Nephron (organoid): Measurements from ENCODE around the gene EP300.
A peak's percentile ranks its signal among the peaks of the same experiment; 100 is the strongest.

ENCODE experiments used
- H3K27ac Mint-ChIP-seq, 3 experiments: 2 replicates each; pipeline ENCODE4 v1.8.0; 2020; ENCODE audit warnings: mixed read lengths in 3 of 3, mild to moderate bottlenecking in 2 of 3, moderate library complexity in 1 of 3
- H3K27me3 Mint-ChIP-seq: 2 replicates; pipeline ENCODE4 v1.8.0; 2021; ENCODE audit warnings: low read depth, mild to moderate bottlenecking, moderate library complexity, mixed read lengths
- H3K36me3 Mint-ChIP-seq: 2 replicates; pipeline ENCODE4 v1.8.0; 2020; ENCODE audit warnings: low read depth, mixed read lengths
- H3K4me1 Mint-ChIP-seq: 2 replicates; pipeline ENCODE4 v1.8.0; 2020; ENCODE audit warnings: mixed read lengths
- H3K4me3 Mint-ChIP-seq, 3 experiments: 2 replicates each; pipeline ENCODE4 v1.8.0; 2020; ENCODE audit warnings: mild to moderate bottlenecking in 3 of 3, mixed read lengths in 3 of 3, moderate library complexity in 2 of 3
- H3K9me3 Mint-ChIP-seq: 2 replicates; pipeline ENCODE4 v1.8.0; 2020; ENCODE audit warnings: mixed read lengths
- TF ChIP-seq, protein P1 (sequence below), 3 experiments: fragments of 200-600 bp; sonication (generic); IDR thresholded peaks; one replicate each; pipeline ENCODE4 v1.5.0; 2021; ENCODE audit warnings: antibody characterized with exemption in 3 of 3; ENCODE audit not compliant: unreplicated experiment in 3 of 3

The EP300 gene

DNA sequence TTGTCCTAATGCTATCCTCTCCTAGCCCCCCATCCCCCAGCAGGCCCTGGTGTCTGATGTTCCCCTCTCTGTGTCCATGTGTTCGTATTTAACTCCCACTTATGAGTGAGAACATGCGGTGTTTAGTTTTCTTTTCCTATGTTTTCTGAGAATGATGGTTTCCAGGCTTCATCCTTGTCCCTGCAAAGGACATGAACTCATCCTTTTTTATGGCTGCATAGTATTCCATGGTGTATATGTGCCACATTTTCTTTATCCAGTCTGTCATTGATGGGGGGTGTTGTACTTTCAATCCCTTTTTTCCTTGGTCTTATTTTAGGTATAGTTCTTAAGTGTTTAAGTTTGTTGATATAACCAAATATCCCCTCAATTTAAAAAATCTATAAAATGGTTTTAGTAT lies 23.9 kb downstream of the EP300 start:
- TF ChIP-seq, protein P1, sequence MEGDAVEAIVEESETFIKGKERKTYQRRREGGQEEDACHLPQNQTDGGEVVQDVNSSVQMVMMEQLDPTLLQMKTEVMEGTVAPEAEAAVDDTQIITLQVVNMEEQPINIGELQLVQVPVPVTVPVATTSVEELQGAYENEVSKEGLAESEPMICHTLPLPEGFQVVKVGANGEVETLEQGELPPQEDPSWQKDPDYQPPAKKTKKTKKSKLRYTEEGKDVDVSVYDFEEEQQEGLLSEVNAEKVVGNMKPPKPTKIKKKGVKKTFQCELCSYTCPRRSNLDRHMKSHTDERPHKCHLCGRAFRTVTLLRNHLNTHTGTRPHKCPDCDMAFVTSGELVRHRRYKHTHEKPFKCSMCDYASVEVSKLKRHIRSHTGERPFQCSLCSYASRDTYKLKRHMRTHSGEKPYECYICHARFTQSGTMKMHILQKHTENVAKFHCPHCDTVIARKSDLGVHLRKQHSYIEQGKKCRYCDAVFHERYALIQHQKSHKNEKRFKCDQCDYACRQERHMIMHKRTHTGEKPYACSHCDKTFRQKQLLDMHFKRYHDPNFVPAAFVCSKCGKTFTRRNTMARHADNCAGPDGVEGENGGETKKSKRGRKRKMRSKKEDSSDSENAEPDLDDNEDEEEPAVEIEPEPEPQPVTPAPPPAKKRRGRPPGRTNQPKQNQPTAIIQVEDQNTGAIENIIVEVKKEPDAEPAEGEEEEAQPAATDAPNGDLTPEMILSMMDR (IDR thresholded peaks at IDR 0.05; ENCODE audit: unreplicated experiment in 3 of 3) = no peak
- Mint-ChIP-seq H3K36me3 (peaks cover 65% of the 10 kb centered on the region), H3K27me3 (no peaks in the 10 kb centered on the region), H3K4me1 (peaks cover 10% of the 10 kb centered on the region), H3K9me3 (no peaks in the 10 kb centered on the region), H3K4me3 (no peak overlapping the region), H3K27ac (no peak overlapping the region)

DNA sequence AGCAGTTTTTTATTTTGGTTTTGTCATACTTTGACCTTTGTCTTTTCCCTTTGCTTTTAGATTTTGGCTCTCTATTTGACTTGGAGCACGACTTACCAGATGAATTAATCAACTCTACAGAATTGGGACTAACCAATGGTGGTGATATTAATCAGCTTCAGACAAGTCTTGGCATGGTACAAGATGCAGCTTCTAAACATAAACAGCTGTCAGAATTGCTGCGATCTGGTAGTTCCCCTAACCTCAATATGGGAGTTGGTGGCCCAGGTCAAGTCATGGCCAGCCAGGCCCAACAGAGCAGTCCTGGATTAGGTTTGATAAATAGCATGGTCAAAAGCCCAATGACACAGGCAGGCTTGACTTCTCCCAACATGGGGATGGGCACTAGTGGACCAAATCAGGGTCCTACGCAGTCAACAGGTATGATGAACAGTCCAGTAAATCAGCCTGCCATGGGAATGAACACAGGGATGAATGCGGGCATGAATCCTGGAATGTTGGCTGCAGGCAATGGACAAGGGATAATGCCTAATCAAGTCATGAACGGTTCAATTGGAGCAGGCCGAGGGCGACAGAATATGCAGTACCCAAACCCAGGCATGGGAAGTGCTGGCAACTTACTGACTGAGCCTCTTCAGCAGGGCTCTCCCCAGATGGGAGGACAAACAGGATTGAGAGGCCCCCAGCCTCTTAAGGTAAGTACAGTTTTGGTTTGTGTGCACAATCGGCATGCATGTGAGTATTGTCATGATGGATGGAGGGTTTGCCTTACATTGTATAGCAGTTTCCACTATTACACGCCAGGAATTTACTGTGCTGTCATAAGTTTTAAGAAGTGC lies 25.0 kb downstream of the EP300 start:
- TF ChIP-seq, protein P1 (IDR thresholded peaks at IDR 0.05; ENCODE audit: unreplicated experiment in 3 of 3) = no peak
- Mint-ChIP-seq H3K36me3 (peaks cover 66% of the 10 kb centered on the region), H3K27me3 (no peaks in the 10 kb centered on the region), H3K9me3 (no peaks in the 10 kb centered on the region), H3K4me3 (no peak overlapping the region), H3K27ac (no peak overlapping the region), H3K4me1 (peaks cover 12% of the 10 kb centered on the region)

DNA sequence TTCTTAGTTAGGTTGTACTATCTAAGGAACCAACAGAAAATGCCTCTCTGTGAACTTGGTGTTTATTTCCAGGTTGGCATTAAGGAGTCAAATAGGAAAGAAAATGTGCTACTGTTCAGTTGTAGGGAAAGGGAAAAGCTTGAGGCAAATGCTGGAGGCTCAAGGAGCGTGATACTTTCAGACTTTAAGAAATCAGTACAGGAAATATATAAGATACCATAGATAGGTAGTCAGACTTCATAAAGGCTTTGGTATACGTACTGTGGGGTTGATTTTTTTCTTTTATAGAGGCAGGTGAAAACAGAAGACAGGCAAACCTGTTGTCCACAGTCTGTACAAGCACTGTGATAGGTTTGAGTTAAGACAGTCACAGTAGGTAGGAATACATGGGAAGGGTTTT lies 30.8 kb downstream of the EP300 start:
- Mint-ChIP-seq H3K4me3 (no peak overlapping the region), H3K27me3 (no peaks in the 10 kb centered on the region), H3K4me1 (peaks cover 12% of the 10 kb centered on the region), H3K27ac (peak overlapping the region in 1 of 3 experiments; percentile 47), H3K9me3 (no peaks in the 10 kb centered on the region), H3K36me3 (peaks cover 68% of the 10 kb centered on the region)
- TF ChIP-seq, protein P1 (IDR thresholded peaks at IDR 0.05; ENCODE audit: unreplicated experiment in 3 of 3) = no peak

DNA sequence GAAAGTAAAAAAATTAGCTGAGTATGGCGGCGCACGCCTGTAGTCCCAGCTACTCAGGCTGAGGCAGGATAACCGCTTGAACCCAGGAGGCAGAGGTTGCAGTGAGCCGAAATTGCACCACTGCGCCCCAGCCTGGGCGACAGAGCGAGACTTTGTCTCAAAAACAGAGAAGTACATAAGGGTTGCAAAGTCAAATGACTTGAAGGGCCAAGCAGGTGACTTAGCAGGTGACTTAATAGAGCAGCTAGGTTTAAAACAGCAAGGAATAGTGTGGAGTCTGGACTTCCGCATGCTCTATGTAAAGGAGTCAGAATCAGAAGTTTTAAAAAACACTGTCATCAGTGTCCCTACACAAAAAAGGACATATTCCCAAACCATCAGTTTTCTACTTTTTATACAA lies 31.7 kb downstream of the EP300 start:
- no peak overlapping the region for H3K27ac Mint-ChIP-seq
- no peak overlapping the region for H3K4me3 Mint-ChIP-seq
- H3K36me3 Mint-ChIP-seq = peaks cover 64% of the 10 kb centered on the region
- peaks cover 12% of the 10 kb centered on the region for H3K4me1 Mint-ChIP-seq
- no peaks in the 10 kb centered on the region for H3K9me3 Mint-ChIP-seq
- TF ChIP-seq, protein P1 (IDR thresholded peaks at IDR 0.05; ENCODE audit: unreplicated experiment in 3 of 3) = no peak
- no peaks in the 10 kb centered on the region for H3K27me3 Mint-ChIP-seq

DNA sequence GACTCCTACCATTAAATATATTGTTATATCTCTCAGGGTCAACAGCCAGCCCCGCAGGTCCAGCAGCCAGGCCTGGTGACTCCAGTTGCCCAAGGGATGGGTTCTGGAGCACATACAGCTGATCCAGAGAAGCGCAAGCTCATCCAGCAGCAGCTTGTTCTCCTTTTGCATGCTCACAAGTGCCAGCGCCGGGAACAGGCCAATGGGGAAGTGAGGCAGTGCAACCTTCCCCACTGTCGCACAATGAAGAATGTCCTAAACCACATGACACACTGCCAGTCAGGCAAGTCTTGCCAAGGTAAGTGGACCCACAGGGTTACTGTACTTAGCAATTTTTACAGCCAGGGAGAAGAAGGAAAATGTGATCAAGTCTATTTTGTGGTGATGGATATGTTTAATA lies 35.1 kb downstream of the EP300 start:
- no peak overlapping the region for H3K4me3 Mint-ChIP-seq
- H3K27ac Mint-ChIP-seq = no peak overlapping the region
- H3K4me1 Mint-ChIP-seq = no peaks in the 10 kb centered on the region
- H3K27me3 Mint-ChIP-seq = no peaks in the 10 kb centered on the region
- TF ChIP-seq, protein P1 (IDR thresholded peaks at IDR 0.05; ENCODE audit: unreplicated experiment in 3 of 3) = no peak
- H3K36me3 Mint-ChIP-seq = peaks cover 65% of the 10 kb centered on the region
- no peaks in the 10 kb centered on the region for H3K9me3 Mint-ChIP-seq

DNA sequence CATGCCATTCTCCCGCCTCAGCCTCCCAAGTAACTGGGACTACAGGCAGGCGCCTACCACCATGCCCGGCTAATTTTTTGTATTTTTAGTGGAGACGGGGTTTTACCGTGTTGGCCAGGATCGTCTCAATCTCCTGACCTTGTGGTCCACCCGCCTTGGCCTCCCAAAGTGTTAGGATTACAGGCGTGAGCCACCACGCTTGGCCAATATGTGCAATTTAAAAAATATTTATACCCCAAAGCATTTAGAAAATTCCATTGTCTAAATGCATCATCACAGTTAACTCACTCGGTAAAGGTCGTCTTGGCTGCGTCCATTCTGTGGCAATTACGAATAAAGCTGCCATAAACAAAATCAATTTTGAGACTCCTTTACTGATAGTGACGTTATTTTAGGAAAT lies 36.2 kb downstream of the EP300 start:
- TF ChIP-seq, protein P1 (IDR thresholded peaks at IDR 0.05; ENCODE audit: unreplicated experiment in 3 of 3) = no peak
- no peaks in the 10 kb centered on the region for H3K4me1 Mint-ChIP-seq
- no peak overlapping the region for H3K4me3 Mint-ChIP-seq
- H3K27me3 Mint-ChIP-seq = no peaks in the 10 kb centered on the region
- no peak overlapping the region for H3K27ac Mint-ChIP-seq
- peaks cover 68% of the 10 kb centered on the region for H3K36me3 Mint-ChIP-seq
- H3K9me3 Mint-ChIP-seq = no peaks in the 10 kb centered on the region
